NCI-H146 (cell line): ENCODE results near the gene NAA25.

Experiments
- DNase-seq: peaks from one replicate; lab custom pipeline; 2025; lab: John Stamatoyannopoulos, UW

NAA25 gene

GRCh38 chr12:112108202-112109079 is at the start of gene NAA25:
Gene NAA25 (minus strand): TSS chr12:112108783. CDS start chr12:112108773, 10 bp downstream.
- peak; percentile 82 for DNase-seq

- DNase-seq: no peak
These were observed 45.3 kb upstream of the NAA25 start for GRCh38 chr12:112153893-112154219.

- no peak for DNase-seq
These were observed 44.8 kb upstream of the NAA25 start for GRCh38 chr12:112153181-112153892.

GRCh38 chr12:112151766-112152541 is 43.4 kb upstream of the NAA25 start:
- DNase-seq: no peak

- DNase-seq: no peak
These were observed 41.0 kb upstream of the NAA25 start for GRCh38 chr12:112149596-112149995.

GRCh38 chr12:112148031-112148513 is 39.5 kb upstream of the NAA25 start:
- DNase-seq: no peak

- DNase-seq: no peak
These were observed 37.5 kb upstream of the NAA25 start for GRCh38 chr12:112146123-112146522.

GRCh38 chr12:112140728-112141127 is 32.1 kb upstream of the NAA25 start:
- no peak for DNase-seq

GRCh38 chr12:112134731-112135130 is 26.1 kb upstream of the NAA25 start:
- DNase-seq: no peak

GRCh38 chr12:112133418-112133817 is 24.8 kb upstream of the NAA25 start:
- no peak for DNase-seq

GRCh38 chr12:112131686-112132085 is 23.1 kb upstream of the NAA25 start:
- no peak for DNase-seq

GRCh38 chr12:112130441-112130998 is 21.9 kb upstream of the NAA25 start:
- no peak for DNase-seq

- DNase-seq: no peak
These were observed 18.3 kb upstream of the NAA25 start for GRCh38 chr12:112126911-112127310.

GRCh38 chr12:112126000-112126438 is 17.4 kb upstream of the NAA25 start:
- peak; percentile 16 for DNase-seq

GRCh38 chr12:112125250-112125999 is 16.8 kb upstream of the NAA25 start, which contains the start of gene TRAFD1:
Gene TRAFD1 (plus strand): TSS chr12:112125560. CDS start chr12:112130523, 4,963 bp downstream.
- DNase-seq: peak; percentile 96

GRCh38 chr12:112124918-112125249 is 16.3 kb upstream of the NAA25 start:
- no peak for DNase-seq

- DNase-seq: peak; percentile 38
These were observed 14.5 kb upstream of the NAA25 start for GRCh38 chr12:112122823-112123690.

GRCh38 chr12:112121780-112122565 is 13.4 kb upstream of the NAA25 start:
- DNase-seq: no peak

- no peak for DNase-seq
These were observed 9.1 kb upstream of the NAA25 start for GRCh38 chr12:112117685-112118084.
